RPMI7951 (cell line): ENCODE data around the gene ZBTB7C. TPM values are rescaled to one million over a fixed set of nuclear protein-coding genes. Genes with fewer than 3 reads are reported as not detected.
A peak's percentile ranks its signal among the peaks of the same experiment; 100 is the strongest.

Experiments used
- DNase-seq: peaks from one replicate; pipeline ENCODE4 v3.0.0-alpha.2; 2012; ENCODE audit warnings: low read depth
- total RNA-seq: library from RNA; depleted of rRNA; stranded (reverse); fragments of >200 nt; shearing (Covaris generic); gene quantifications from 2 replicates; pipeline ENCODE4 v1.2.3, GENCODE V29; 2014

Gene ZBTB7C
- total RNA-seq, 1 experiment from 2014 or later, result 0.12 TPM

DNA sequence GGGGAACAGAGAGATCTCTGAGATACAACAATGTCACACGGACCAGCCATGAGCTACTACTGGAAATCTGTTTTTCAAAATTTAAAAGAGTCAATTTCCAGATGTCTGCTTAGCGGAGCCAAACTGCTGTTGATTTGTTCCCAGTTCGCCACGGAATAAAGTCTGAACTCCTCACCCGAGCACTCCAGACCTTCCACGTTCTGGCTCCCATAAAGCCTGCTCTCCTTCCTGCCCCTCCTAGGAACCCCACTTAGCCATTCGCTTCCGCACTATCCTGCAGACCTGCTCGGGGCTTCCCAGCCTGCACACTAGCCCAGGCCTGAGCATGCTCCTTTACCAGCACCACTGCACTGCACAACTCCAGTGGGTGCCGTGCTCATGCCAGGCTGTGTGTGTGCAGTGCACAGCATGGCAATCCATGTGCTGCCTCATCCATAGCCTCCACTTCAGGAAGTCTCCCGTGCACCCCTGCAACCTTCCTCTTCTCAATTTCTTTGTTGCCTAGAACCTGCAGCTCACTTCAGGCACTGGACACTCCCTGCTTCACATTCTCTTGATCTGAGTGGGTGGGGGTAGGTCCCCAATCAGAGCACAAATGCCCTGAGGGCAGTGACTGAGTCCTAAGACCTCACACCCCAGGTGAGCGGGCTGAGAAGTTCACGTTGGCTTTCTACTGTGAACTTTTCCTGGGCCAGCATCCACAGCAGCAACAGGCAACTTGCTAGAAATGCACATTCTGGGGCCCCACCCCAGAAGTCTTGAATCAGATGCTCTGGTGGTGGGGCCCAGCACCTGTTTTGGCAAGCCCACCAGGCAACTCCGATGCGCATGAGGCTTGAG, 53.7 kb downstream of the ZBTB7C start:
- no peak for DNase-seq

DNA sequence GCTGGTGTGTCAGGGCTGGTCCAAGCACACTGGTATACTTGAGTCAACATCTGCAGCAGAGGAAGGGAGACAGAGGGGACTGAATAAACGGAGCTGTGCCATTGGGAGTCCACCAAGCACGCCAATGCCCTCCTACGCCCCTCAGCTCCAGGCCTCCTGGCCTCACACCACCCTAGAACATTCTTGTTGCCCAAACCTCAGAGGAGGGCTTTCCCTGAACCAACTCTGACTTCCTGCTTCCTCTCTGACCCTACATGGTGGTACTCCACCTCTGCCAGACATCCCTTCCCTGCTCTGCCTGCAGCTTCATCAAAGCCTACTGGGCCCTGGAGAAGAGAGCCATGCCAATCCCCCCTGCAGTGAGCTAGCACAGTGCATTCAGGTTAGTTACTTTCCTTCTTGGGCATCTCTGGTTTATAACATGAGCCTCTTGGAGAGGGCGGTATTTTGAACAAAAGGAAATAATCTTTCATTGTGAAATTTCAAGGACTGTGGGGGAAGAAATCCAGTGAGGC, 54.4 kb downstream of the ZBTB7C start:
- no peak for DNase-seq

DNA sequence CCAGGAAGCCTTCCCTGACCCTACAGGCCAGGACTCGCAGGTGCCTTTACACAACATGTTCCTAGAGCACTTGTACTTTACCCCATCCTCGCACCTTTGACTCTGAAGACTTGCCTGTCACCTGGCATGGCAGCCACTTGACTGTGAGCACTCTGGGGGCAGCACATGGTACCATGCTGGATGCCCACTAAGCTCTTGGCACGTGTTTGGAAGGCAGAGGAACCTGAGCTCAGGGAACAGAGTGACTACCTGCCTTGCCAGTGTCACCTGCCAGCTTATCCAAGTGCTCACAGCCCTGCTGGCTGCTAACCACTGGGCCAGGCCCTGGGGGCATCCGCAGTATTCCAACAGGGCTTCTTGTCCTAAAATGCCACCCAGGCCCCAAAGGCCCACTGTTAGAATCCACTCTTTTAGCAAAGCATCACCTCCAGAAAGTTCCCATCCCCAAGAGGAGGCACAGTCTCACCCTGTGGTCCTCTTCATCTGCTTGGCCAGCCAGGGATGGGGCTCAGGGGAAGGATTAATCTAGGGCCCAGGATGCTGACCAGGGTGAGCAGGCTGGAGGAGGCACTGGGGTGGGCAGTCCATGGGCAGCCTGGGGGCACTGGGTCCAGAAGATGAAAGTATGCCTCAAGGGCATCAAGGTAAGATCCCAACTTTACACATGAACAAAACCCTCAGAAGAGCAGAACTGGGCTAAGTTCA, 57.0 kb downstream of the ZBTB7C start:
- DNase-seq, result no peak

DNA sequence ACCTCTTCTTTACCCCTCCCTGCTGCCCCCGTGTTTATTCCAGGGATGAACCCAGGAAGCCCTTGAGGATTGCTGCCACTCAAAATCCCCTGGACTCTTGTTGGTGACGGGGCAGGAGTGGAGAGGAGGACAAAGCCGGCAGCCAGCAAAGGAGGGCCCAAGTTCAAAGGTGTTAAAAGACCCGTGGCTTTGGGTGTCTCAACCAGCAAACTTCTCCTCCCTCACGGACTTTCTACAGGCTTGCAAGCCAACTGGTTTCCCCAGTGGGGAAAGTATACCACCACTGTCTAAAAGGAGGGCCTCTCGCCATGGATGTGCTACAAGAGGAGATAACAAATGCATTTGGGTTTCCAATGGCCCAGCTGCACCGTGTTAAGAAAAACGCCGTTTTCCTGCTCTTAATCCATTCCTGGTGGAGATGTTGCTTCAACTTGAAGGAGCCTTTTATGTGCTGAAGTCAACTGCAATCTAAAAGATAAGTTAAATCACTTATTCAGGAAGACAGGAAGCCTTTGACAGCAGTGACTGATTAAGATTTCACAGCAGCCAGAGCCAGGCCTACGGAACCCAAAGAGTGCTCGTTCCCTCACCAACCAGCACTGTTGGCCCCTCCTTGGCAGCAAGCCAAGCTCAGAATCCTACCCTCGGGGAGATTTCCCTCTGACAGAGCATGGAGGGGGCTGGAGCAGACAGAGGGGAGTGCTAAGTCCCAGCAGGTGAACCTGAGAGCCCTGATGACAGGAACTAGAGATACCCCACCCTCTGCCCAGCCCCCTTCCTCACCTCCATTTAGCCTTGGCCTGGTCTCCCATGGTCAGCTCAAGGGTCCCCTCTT, 57.8 kb downstream of the ZBTB7C start:
- DNase-seq, result no peak

DNA sequence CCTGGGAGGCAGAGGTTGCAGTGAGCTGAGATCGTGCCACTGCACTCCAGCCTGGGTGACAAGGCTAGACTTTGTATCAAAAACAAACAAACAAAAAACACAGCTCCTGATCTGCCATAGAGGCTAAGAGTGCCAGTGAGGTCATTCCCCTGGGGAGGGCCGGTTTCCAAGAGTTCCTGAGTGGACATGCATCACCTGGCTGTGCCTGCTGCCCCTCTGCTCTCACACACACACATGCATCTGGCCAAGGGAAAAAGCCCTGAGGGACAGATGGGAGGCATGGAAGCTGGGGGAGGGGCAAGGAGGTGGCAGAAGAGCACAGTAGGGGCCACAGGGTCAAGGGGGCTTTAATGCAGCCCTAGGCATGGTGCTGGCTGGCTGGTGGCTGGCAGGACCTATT, 60.4 kb downstream of the ZBTB7C start:
- no peak for DNase-seq

DNA sequence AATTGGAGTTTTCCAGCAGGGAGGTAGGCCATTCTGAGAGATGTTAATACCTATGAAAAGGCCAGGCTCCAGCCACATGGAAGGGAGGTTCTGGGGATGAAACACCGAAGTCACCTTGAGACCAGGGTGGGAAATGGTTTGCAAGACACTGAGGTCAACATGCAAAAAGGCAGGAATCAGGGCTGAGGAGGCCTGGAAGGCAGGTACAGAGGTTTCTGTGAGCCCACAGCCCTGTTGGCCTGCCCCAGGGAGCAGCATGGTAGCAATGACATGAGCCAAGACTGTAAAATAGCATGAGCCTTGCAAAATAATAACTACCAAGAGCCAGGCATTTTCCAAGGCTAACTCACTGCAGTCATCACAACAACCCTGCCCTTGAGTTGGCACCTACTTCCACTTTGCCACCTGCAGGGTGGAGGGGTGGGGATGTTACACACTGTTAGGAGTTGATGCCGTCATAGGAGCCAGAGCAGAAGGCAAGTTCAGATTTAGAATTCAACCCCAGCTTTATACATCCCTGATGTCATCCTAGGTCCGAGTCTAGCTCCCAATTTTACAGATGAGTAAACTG, 61.3 kb downstream of the ZBTB7C start:
- no peak for DNase-seq

DNA sequence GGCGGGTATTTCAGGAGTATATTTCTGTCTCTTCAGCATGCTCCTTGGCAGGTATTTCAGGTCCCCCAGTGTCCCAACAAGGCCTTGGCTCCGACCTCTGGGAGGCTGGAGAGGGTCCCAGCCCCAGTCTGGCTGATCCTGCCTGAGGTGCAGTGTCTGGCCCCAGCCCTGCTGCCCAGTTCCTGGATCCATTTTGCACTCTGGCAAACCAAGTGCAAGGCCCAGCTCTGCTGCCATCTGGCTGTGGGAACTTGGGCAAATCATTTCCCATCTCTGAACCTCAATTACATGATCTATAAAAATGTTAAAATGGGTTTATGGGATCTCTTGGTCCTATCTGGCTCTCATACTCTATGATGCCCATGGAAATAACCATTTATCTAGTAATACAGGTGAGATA, 63.6 kb downstream of the ZBTB7C start:
- peak; percentile 24 for DNase-seq

DNA sequence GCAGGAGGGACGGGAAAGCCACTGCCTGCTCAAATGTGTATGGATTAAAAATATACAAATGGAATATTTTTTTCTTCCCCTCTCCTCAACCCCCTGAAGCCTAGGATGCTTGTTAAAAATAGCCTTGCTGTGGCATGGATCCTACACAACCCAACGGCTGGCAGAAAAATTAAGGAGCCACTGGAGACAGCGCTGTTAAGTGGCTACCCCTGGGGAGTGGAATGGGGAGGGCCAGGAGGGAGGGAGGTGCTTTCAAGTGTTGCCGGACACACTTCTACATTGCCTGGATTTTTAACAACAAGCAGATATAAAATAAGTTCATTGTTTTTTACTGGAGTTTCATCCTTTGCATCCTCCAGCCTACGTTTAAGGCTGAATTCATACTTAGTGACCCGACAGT, 66.6 kb downstream of the ZBTB7C start:
- no peak for DNase-seq

DNA sequence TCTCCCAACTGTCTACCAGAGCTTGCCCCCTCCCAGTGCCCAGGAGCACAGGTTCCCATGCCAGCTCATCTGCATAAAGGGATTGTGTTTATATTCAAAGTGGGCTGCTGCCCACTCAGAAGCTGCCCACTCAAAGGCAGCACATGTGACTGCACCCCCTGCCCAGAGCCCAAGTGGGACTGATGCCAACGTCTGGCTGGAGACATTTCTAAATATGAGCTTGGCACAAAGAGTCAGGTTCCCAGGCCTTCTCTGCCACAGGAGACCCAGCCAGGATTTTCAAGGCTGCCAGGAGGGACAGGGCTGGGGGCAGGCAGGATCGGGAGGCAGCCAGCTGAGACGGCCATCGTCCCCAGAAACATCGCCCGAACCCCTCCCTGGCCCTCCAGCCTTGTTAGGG, 67.1 kb downstream of the ZBTB7C start:
- no peak for DNase-seq

DNA sequence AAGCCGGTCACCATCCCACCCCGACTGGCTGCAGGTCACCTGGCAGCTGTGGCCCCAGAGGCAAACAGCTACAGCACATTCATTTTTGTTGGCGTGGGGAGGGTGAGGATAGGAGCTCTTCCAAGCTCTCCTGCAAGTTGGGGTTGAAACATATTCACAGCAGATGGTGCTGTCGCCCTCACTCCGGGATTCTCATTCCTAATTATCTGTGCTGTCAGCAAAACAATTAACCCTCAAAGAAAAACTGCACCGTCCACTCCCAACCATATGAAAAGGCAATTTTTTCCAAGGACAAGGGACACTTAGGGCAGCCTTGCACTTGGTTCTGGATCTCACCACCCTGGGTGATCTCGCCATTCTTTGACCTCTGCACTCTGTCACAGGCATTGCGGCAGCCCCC, 68.6 kb downstream of the ZBTB7C start:
- DNase-seq, result no peak

DNA sequence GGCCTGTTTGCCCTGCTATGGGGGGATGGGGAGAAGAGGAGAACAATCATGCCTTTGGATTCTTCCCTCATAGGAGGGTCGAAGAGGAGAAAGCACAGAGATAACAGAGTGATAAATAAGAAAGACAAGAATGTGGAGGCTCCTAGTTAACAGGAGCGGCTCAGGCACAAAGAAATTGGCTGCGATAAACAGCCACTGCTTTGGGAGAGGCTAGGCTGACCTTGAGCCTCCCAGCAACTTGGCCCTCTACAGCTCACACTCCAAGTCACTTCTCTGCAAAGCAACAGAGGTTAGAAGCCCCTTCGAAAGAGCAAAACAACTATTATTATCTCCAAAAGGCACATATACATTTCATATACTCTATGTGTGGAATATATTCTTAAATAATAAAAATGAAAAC, 69.5 kb downstream of the ZBTB7C start:
- no peak for DNase-seq

DNA sequence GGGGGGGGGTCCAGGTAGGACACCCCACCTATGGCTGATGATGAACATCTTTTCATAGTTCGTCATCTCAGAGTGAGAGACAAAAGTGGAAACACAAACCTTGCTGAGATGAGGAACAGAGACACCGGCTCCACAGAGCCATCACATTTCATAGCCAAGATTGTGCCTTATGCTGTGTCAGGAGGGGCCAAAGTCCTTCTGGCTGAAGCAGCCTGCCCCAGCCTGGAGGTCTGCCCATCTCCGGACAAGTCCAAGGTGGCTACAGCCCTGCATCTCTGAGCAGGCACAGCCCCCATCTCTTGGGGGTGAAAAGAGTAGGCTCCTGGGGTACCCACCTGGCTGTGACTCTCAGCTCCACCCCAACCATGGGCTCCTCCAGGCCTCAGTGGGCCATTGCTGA, 70.3 kb downstream of the ZBTB7C start:
- no peak for DNase-seq

DNA sequence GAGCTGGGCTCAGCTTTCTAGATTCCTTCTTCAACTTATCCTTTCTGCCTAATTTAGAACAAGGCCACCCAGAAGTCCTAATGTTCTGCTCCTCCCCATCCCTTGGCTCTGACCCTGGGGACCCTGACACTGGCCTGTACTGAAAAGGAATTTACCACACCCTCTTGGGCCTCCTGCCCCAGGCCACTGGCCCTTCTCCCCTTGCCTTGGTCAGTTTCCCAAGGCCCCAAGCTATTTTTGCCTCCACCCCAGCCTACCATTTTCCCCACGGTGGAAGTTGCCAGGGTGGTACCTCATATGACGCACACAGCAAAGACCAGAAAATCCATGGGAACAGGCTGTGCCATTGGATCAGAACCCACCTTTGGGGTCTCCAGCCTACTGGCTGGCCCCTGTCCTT, 72.1 kb downstream of the ZBTB7C start:
- no peak for DNase-seq

DNA sequence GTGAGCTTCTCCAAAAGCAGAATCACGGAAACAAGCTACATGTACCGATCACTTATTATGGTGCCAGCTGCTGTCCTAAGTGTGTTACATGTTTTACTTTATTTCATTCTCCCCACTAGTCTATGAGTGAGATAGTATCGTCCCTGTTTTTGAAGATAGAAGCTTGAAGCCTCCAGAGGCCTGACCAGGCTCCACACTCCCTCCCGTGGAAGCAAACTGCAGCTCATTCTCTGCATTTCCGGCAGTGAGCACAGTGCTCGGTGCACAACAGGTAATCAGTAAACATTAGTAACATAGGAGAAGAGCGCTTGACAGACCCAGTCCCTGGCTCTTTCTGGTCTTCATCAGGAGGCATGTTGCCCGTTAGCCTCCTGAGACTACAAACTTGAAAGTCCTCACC, 72.9 kb downstream of the ZBTB7C start:
- DNase-seq, result peak; percentile 8

DNA sequence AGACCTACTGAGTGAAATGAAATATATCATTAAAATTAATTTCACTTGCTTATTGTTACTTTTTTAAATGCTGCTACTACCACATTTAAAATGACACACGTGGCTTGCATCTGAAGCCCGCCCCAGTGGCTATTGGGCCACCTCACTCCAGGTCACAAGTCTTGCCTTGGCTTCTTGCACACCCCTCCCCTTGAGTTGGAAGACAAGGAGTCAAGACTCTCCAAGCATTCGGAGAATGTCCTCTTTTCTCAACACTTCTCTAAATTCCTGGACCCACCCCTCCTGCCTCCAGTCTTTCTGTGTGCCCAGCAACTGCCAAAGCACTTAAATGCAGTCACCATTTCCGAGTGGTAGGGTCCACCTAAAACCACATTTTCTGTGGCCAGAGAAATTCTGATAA, 73.4 kb downstream of the ZBTB7C start:
- no peak for DNase-seq

DNA sequence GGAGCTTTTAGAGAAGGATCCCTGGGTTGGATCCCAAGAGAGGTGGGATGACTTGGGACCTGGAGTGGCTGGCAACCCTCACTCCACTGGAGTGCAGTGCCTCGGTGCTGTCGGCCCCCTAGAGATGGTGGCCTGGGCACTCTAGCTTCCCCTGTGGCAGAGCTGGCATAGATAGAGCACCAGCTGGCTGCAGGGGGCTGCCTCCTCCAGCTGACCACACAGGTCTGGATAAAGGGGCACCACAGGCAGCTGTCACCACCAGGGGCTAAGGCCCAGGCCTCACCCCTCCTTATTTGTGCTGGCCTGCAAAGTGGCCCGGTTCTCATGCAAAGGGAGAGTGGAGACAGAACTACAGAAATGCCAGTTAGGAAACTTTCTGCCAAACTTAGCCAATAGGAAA, 74.3 kb downstream of the ZBTB7C start:
- DNase-seq, result no peak

DNA sequence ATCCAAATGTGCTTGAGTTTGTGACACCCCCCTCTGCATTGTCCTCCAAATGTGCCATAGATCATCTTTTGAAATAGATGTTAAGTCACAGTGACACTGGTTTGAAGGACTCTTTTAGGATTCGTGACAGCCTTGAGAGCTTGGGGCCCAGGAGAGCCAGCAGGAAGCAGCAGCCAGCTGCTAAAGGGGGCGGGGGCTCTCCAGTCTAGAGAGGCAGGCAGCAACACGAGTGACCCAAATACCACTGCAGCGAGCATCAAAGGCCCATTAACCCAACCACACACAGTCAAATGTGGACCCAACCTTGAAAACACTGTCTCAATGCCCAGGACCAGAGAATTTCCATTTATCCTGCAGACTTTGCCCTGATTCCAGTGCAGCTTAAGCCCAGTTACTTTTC, 75.6 kb downstream of the ZBTB7C start:
- no peak for DNase-seq

DNA sequence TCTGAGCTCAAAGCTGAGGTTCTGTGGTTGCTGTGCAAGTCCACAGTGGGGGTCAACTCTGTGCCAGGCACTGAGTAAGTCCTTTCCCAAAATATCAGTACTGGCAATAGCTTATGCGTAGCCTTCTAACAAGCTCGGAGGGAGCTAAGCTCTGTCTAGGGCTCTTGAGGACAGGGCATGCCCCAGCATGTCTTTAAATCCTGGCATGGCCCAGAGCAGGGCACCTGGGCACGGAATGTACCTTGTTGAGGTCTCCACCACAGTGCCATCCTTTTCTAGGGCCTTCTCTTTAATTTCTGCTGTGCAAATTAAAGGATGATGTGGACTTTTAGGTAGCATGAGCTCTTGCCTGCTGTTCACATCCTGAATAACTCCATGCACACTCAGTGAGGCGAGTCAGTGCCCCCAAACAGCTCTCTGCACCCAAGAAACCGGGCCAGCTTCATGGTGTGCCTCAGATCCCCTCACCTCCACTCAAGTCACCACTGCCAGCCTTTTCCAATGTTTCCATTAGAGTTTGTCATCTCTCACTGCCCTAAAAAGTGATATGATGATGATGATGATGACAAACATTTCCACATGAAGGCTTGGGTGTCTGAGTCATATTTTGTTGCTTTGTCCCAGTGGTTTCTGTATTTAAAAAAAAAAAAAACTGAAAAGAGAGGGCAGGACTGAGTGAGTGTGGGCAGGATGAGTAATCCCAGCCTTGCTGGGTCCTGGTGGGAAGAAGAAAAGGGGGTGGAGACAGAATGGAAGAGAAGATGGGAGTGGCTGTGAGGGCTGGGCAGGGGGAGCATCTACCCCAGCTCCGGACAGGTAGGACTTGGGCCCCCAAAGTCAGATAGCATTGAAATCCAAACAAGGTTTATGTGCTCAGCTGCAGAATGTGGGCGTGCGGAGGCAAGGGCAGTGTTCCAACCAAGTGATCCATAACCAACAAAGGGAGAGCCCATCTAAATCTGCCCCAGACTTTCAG, 78.9 kb downstream of the ZBTB7C start:
- DNase-seq, result peak; percentile 85

DNA sequence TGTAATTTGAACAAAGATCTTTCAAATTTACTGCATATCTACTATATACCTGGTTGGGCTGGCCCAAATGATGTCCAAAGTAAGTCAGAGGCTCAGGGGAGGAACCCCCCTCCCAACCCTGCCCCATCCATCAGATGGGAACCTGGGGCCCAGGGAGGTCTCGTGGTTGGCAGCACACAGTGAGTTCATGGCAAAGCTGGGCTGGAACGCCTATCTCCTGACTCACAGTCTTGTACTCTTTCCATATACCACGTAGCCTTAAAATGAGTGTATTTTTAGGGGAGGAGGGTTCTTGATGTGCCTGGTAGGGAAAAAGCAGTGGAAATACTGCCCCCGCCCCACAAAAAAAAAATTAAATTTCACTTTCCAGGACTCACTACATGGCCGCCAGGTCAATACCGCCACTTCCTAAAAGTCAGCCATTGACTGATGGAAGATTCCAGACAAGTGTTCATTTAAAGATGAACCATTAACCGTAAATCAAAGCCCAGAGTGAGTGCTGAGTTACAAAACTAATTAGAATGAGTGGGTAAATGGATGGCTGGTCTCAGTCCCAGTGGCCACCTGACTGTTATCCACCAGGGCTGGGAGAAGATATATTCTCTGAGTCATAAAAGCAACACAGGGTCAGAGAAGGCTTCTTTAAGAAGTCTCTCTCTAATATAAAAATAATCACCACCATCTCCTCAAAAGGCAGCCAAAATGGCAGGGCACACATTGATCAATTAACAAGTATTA, 80.5 kb downstream of the ZBTB7C start:
- peak; percentile 66 for DNase-seq
